Kidney epithelial cell (primary cell): ENCODE measurements around the gene NPY4R2. TPM values are rescaled to one million over a fixed set of nuclear protein-coding genes. Genes with fewer than 3 reads are reported as not detected.
"Not testable (repeated sequence)": the region's sequence is repeated elsewhere in the genome, so short reads cannot be mapped to it uniquely, and the experiment has no call there.

Source experiments
- DNase-seq: peaks from one replicate; pipeline ENCODE4 v3.0.0-alpha.2; 2010; ENCODE audit warnings: low read depth
- H3K27me3 ChIP-seq: 2 replicates; pipeline ENCODE4 v1.6.0; 2011; ENCODE audit warnings: low read length; ENCODE audit not compliant: control insufficient read depth, insufficient read depth
- H3K36me3 ChIP-seq: 2 replicates; pipeline ENCODE4 v1.5.1; 2011; ENCODE audit warnings: low read length; ENCODE audit not compliant: control insufficient read depth, insufficient read depth
- H3K4me3 ChIP-seq: 2 replicates; pipeline ENCODE4 v1.5.1; 2011; ENCODE audit warnings: low read depth, mild to moderate bottlenecking, control low read depth, low read length
- total RNA-seq: library from RNA; depleted of rRNA; stranded (reverse); fragments of >200 nt; gene quantifications from 2 replicates; pipeline ENCODE4 v1.2.3, GENCODE V29; 2015

Gene NPY4R2
- total RNA-seq, 1 donor from 2014 or later, result not detected

DNA sequence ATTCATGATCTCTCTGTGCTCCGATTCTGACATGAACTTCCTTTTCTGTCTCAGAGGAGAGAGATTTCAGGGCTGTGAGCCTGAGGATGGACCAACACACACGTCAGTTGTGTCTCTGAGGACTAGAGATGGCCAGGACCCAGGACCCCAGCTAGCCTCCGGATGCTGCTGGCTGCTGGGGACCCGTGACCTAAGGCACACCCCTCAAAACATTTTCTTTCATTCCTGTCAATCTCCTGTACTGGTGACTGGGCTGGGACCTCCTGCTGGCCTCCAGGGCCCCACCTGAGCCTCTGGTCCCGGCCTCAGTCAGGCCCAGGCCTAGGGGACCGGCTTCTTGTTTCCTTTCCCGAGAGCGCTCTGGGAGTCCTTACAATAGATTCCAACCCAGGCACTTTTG lies 38.7 kb downstream of the NPY4R2 start:
- H3K4me3 ChIP-seq, H3K36me3 ChIP-seq, DNase-seq, H3K27me3 ChIP-seq: not testable (repeated sequence)

DNA sequence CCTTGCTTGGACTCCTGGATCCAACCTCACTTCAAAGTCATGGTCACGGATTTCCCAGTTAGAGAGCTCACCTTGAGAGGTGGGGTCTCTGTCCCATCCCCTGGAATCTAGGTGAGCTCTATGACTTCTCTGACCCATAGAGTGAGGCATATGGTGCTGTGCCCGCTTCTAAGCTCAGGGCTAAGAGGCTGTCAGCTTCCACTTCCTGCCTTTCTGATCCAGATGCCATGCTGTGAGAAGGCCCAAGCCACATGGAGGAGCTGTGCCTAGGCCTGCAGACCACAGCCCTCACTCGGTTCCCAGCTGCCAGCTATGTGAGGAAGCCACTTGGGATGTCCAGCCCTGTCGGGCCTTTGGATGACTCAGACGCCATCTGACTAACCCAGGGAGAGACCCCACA lies 41.2 kb downstream of the NPY4R2 start:
- not testable (repeated sequence) for H3K27me3 ChIP-seq, DNase-seq, H3K36me3 ChIP-seq, H3K4me3 ChIP-seq

DNA sequence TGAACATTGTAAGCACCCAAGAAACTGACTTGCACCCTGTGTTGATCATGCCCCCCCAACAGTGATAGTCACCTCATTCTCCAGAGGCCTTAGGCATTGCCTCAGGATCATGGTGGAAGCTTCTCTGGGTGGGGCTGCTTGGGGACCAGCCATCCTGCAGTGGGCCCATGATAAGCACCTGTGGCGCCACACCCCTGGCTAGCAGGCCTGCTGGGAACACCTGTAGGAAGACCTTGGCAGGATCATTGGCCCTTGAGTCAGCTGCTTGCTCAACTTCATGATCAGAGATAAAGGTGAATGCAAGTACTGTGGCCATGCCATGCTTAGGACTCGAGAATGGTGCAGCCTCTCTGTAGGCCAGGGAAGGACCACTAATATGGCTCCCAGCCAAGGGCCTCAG lies 42.2 kb downstream of the NPY4R2 start:
- H3K27me3 ChIP-seq, DNase-seq, H3K4me3 ChIP-seq, H3K36me3 ChIP-seq: not testable (repeated sequence)

DNA sequence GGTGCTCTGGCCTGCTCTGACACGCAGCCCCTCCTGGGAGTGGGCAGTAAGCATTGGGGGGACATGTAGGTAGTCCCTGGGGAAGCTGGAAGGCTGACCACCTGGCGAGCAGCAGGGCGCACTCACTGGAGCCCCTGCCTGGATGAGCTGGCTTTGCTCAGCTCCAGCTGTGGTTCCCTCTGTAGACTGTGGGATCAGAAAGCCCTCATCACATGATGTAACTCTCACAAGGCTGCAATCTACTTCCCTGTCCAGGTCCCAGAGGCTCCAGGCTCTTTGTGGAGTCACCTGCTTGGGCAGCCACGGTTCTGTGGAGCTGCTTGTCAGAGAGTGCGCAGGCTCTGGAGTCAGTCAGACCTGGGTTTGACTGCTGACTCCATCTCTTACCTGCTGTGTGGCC lies 44.3 kb downstream of the NPY4R2 start:
- not testable (repeated sequence) for DNase-seq, H3K36me3 ChIP-seq, H3K27me3 ChIP-seq, H3K4me3 ChIP-seq

DNA sequence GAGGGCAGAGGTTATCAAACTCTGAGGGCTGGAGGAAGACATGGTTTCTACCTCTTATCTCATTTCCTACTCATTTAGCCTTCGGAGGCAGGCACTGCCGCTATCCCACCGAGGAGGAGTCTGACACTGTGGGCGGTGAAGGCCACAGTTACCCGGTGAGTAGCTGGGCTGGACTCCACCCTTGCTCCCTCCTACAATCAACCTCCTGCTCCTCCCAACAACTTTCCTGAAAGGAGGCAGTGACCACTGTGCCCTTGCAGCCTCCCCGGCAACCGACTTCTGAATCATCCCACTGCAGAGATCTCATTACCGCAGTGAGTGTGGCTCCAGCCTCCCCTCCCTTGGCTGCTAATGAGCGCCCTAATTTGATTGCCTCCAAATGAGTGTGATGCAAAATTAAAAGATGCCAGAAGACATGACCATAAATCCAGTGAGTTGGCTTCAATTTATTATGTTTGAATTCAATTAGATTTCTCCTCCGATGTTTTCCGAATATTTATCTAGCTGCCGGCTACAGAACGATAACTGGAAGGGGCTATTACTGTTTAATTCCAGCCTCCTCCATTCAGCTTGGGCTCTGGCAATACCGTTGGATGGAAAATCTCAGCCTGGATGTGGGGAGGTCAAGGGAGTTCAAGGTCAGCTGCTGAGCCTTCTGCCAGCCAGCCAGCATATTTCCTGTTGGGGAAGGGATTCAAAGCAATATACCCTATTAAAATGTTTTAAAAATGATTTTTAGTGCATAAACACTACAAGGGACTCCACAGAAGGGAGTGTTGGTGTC lies 46.0 kb downstream of the NPY4R2 start:
- H3K4me3 ChIP-seq, DNase-seq, H3K27me3 ChIP-seq, H3K36me3 ChIP-seq: not testable (repeated sequence)

DNA sequence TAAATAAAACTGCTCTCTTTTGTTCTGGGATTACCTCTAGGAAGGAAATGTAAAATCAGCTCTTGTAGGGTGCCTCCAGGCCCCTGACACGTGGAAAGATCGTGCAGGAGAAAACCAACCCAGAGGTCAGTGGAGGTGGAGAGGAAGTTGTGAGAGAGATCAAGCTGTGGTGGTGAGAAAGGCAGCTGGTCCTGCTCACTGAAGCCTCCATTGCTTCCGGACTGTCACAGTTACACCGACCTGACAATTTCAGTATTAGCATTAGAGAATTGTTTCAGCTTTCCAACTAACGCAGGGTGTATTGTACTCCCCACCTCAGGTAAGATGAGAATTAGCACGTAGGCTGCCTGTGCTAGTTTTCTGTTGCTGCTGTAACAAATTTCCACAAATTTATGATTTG lies 50.5 kb downstream of the NPY4R2 start:
- not testable (repeated sequence) for H3K4me3 ChIP-seq

DNA sequence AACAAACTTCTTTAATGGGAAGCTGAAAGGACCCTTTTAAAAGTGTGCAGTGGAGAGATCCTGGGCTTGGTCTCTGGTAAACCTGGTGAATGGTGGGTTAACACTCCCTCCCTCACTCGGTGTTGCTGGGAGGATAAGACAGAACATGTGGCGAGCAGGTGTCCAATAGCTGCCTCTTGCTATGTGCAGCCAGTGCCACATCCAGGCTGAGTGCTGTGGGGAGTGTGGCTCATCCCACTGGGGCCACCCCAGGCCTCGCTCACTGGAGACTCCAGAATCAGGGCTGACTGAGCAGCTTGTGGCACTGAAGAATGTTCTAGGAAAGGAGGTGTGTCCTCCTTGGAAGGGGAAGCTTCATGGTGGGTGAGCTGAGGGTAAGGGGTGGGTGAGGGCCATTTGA lies 51.6 kb downstream of the NPY4R2 start:
- not testable (repeated sequence) for H3K27me3 ChIP-seq, H3K4me3 ChIP-seq, DNase-seq, H3K36me3 ChIP-seq

More for the DNA sequence above, 50.5 kb downstream of the NPY4R2 start:
- not testable (repeated sequence) for DNase-seq, H3K36me3 ChIP-seq, H3K27me3 ChIP-seq

DNA sequence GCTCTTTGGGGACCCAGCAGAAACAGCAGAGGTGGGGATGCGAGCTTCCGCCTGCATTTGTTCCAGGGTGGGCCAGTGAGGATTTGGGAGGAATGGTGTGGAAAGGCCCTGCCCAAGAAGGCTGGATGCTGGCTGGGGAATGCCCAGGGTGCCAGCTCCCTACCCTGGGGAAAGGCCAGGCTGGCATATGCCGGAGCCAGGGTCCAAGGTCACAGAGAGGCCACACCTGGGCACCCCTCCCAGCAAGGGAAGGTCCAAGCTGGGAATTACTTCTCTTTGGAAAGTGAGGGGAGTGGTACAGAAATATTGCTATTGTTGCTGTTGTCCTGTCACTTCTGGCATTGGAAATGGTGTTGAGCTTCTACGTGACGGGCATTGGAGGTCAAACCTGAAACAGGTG lies 53.1 kb downstream of the NPY4R2 start:
- H3K27me3 ChIP-seq, DNase-seq, H3K36me3 ChIP-seq, H3K4me3 ChIP-seq: not testable (repeated sequence)

DNA sequence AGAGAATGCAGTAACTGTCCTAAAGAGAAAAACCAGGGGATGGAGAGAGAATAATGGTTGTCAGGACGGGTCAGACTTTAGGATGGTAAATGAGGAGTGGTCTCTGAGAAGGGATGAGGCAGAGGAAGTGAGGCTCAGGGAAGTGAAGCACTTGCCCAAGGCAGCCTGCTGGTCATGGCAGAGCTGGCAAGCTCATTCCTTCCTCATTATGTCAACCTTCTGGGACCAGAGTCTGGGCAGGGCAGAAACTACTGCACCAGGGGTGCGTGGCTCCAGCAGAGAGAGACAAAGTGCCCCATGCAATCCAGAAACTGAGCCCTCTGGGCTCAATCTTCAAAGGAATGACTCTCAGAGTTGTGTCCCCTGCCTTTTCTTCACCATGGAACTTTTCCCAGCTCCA lies 53.6 kb downstream of the NPY4R2 start:
- not testable (repeated sequence) for H3K4me3 ChIP-seq, H3K27me3 ChIP-seq, DNase-seq, H3K36me3 ChIP-seq

Other genes with a start within 250 kb of the NPY4R2 start
- 0.21 and 0.82 TPM in 2 replicates for gene SYT15B, start 155.1 kb upstream of the NPY4R2 start, total RNA-seq
- 7.0 and 36.4 TPM in 2 replicates for gene FAM25C, start 81.1 kb downstream of the NPY4R2 start, total RNA-seq